Endodermal cell (in vitro differentiated cells): ENCODE measurements around the gene ZNF621. TPM values are rescaled to one million over a fixed set of nuclear protein-coding genes. Genes with fewer than 3 reads are reported as not detected.

Experiments used
- DNase-seq: peaks from one replicate; pipeline ENCODE4 v3.0.0-alpha.2; 2017
- H3K27ac ChIP-seq: 2 replicates; pipeline ENCODE4 v1.5.1; 2013; ENCODE audit warnings: mild to moderate bottlenecking, low read depth, low read length, moderate library complexity
- H3K27me3 ChIP-seq: 2 replicates; pipeline ENCODE4 v1.6.1; 2013; ENCODE audit warnings: mild to moderate bottlenecking, low read length, moderate library complexity; ENCODE audit not compliant: insufficient read depth, control insufficient read depth, poor library complexity, severe bottlenecking
- H3K36me3 ChIP-seq: 2 replicates; pipeline ENCODE4 v1.7.0; 2013; ENCODE audit warnings: mild to moderate bottlenecking, low read length, moderate library complexity; ENCODE audit not compliant: control insufficient read depth, insufficient read depth
- H3K4me1 ChIP-seq: one replicate; pipeline ENCODE4 v1.7.0; 2013; ENCODE audit warnings: low read length; ENCODE audit not compliant: control insufficient read depth, insufficient read depth
- H3K4me3 ChIP-seq: 2 replicates; pipeline ENCODE4 v1.5.1; 2013; ENCODE audit warnings: mild to moderate bottlenecking, low read length, moderate library complexity
- H3K9ac ChIP-seq: 2 replicates; pipeline ENCODE4 v1.6.1; 2013; ENCODE audit warnings: mild to moderate bottlenecking, low read length, moderate library complexity; ENCODE audit not compliant: poor library complexity, severe bottlenecking; ENCODE audit errors: extremely low read depth
- H3K9me3 ChIP-seq: 2 replicates; pipeline ENCODE4 v1.6.1; 2013; ENCODE audit warnings: mild to moderate bottlenecking, low read length, moderate library complexity; ENCODE audit not compliant: control insufficient read depth
- H3K27ac Mint-ChIP-seq: 2 replicates; pipeline ENCODE4 v1.8.0; 2020; ENCODE audit warnings: mixed read lengths
- H3K27me3 Mint-ChIP-seq: 2 replicates; pipeline ENCODE4 v1.8.0; 2021; ENCODE audit warnings: mild to moderate bottlenecking, mixed read lengths; ENCODE audit not compliant: insufficient read depth
- H3K36me3 Mint-ChIP-seq: 2 replicates; pipeline ENCODE4 v1.8.0; 2020; ENCODE audit warnings: low read depth, mixed read lengths
- H3K4me1 Mint-ChIP-seq: 2 replicates; pipeline ENCODE4 v1.8.0; 2020; ENCODE audit warnings: mixed read lengths
- H3K4me3 Mint-ChIP-seq: 2 replicates; pipeline ENCODE4 v1.8.0; 2020; ENCODE audit warnings: mild to moderate bottlenecking, moderate library complexity, mixed read lengths
- H3K9me3 Mint-ChIP-seq: 2 replicates; pipeline ENCODE4 v1.8.0; 2020; ENCODE audit warnings: mild to moderate bottlenecking, mixed read lengths
- whole genome bisulfite sequencing, 2 experiments: methylation state at CpG; one replicate each; pipeline versions ENCODE4 v1.1.5 to v1.1.7; 2013; ENCODE audit warnings: missing lambda C conversion rate in 2 of 2, mixed read lengths in 1 of 2; ENCODE audit not compliant: insufficient coverage in 1 of 2, insufficient read length in 1 of 2; 5-methylcytosine and 5-hydroxymethylcytosine counted together
- total RNA-seq, 2 donors: library from RNA; stranded (reverse); fragmentation: NEBNext Ultra II Directional in 1 of 2; extraction: Animal tissue kit (Norgen Biotek cat#: 25700) in 1 of 2; gene quantifications; 2 replicates in 1 of 2; 3 replicates in 1 of 2; pipeline ENCODE4 v1.2.1, GENCODE V29; 2021
- TF ChIP-seq, protein P1 (sequence below): fragments of 200-600 bp; sonication (generic); conservative IDR thresholded peaks from 2 replicates; pipeline ENCODE4 v1.5.0; 2021; ENCODE audit warnings: antibody characterized with exemption, mild to moderate bottlenecking

ZNF621 gene
- total RNA-seq, 2 donors from 2014 or later = 21.3 to 32.1 TPM

- no peak overlapping the region for H3K4me3 Mint-ChIP-seq
Observed at GRCh38 chr3:40572588-40572987, 47.8 kb downstream of the ZNF621 start.

GRCh38 chr3:40574050-40574449 is 49.3 kb downstream of the ZNF621 start:
- peaks cover 10% of the 10 kb centered on the region for H3K9me3 ChIP-seq
- Mint-ChIP-seq H3K36me3 (no peaks in the 10 kb centered on the region), H3K27me3 (peaks cover 3% of the 10 kb centered on the region), H3K4me3 (no peak overlapping the region), H3K9me3 (peaks cover 10% of the 10 kb centered on the region), H3K4me1 (no peaks in the 10 kb centered on the region), H3K27ac (no peak overlapping the region)
- TF ChIP-seq, protein P1, sequence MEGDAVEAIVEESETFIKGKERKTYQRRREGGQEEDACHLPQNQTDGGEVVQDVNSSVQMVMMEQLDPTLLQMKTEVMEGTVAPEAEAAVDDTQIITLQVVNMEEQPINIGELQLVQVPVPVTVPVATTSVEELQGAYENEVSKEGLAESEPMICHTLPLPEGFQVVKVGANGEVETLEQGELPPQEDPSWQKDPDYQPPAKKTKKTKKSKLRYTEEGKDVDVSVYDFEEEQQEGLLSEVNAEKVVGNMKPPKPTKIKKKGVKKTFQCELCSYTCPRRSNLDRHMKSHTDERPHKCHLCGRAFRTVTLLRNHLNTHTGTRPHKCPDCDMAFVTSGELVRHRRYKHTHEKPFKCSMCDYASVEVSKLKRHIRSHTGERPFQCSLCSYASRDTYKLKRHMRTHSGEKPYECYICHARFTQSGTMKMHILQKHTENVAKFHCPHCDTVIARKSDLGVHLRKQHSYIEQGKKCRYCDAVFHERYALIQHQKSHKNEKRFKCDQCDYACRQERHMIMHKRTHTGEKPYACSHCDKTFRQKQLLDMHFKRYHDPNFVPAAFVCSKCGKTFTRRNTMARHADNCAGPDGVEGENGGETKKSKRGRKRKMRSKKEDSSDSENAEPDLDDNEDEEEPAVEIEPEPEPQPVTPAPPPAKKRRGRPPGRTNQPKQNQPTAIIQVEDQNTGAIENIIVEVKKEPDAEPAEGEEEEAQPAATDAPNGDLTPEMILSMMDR = no peak
- H3K4me3 ChIP-seq = no peak overlapping the region
- WGBS, 2 experiments = 87 to 100% methylated on average over 1 to 2 of the region's 2 CpGs
- no peak for DNase-seq
- H3K9ac ChIP-seq = no peak overlapping the region
- no peaks in the 10 kb centered on the region for H3K4me1 ChIP-seq
- H3K27me3 ChIP-seq = no peaks in the 10 kb centered on the region
- H3K27ac ChIP-seq = no peak overlapping the region
- H3K36me3 ChIP-seq = no peaks in the 10 kb centered on the region

More at GRCh38 chr3:40572588-40572987, 47.8 kb downstream of the ZNF621 start:
- Histone ChIP-seq H3K36me3 (no peaks in the 10 kb centered on the region), H3K27me3 (no peaks in the 10 kb centered on the region), H3K4me3 (no peak overlapping the region), H3K9ac (no peak overlapping the region), H3K4me1 (no peaks in the 10 kb centered on the region), H3K27ac (no peak overlapping the region), H3K9me3 (peaks cover 24% of the 10 kb centered on the region)
- Mint-ChIP-seq H3K27ac (no peak overlapping the region), H3K27me3 (peaks cover 3% of the 10 kb centered on the region), H3K9me3 (peaks cover 23% of the 10 kb centered on the region), H3K4me1 (no peaks in the 10 kb centered on the region), H3K36me3 (peaks cover 3% of the 10 kb centered on the region)
- DNase-seq = no peak
- WGBS, 2 experiments = 87 to 92% methylated on average over 2 of the region's 2 CpGs
- TF ChIP-seq, protein P1 = no peak

GRCh38 chr3:40574661-40575060 is 49.9 kb downstream of the ZNF621 start:
- peaks cover 7% of the 10 kb centered on the region for H3K9me3 Mint-ChIP-seq
- H3K27me3 Mint-ChIP-seq = peaks cover 3% of the 10 kb centered on the region
- no peak overlapping the region for H3K27ac Mint-ChIP-seq
- no peaks in the 10 kb centered on the region for H3K36me3 Mint-ChIP-seq
- H3K4me1 Mint-ChIP-seq = no peaks in the 10 kb centered on the region
- no peak for DNase-seq
- 67 to 91% methylated on average over 1 to 5 of the region's 5 CpGs for WGBS, 2 experiments
- H3K27ac ChIP-seq = no peak overlapping the region
- H3K36me3 ChIP-seq = no peaks in the 10 kb centered on the region
- H3K27me3 ChIP-seq = no peaks in the 10 kb centered on the region
- no peaks in the 10 kb centered on the region for H3K4me1 ChIP-seq
- H3K4me3 Mint-ChIP-seq = no peak overlapping the region
- H3K9ac ChIP-seq = no peak overlapping the region
- H3K4me3 ChIP-seq = no peak overlapping the region
- H3K9me3 ChIP-seq = peaks cover 4% of the 10 kb centered on the region
- TF ChIP-seq, protein P1 = no peak
